HEK293T (cell line): ENCODE data around the gene OR10G3.

Source experiments
- ARNT ChIP-seq: fragments of 450-650 bp; IDR thresholded peaks from 2 replicates; pipeline ENCODE4 v1.6.1; 2017; ENCODE audit warnings: mild to moderate bottlenecking
- ELF4 ChIP-seq: fragments of 450-650 bp; IDR thresholded peaks from 2 replicates; pipeline ENCODE4 v1.6.1; 2017; ENCODE audit warnings: antibody characterized with exemption
- FOXA1 ChIP-seq: fragments of 450-650 bp; IDR thresholded peaks from 2 replicates; pipeline ENCODE4 v1.6.1; 2016; ENCODE audit warnings: mild to moderate bottlenecking
- FOXK2 ChIP-seq: fragments of 450-650 bp; IDR thresholded peaks from 2 replicates; pipeline ENCODE4 v1.6.1; 2016; ENCODE audit warnings: mild to moderate bottlenecking
- FOXM1 ChIP-seq: fragments of 450-650 bp; IDR thresholded peaks from 2 replicates; pipeline ENCODE4 v1.6.1; 2017; ENCODE audit warnings: mild to moderate bottlenecking, borderline replicate concordance
- L3MBTL2 ChIP-seq: fragments of 450-650 bp; conservative IDR thresholded peaks from 2 replicates; pipeline ENCODE4 v1.6.1; 2016; ENCODE audit warnings: mild to moderate bottlenecking
- SP1 ChIP-seq: fragments of 450-650 bp; IDR thresholded peaks from 2 replicates; pipeline ENCODE4 v1.6.1; 2017
- SUZ12 ChIP-seq: fragments of 450-650 bp; IDR thresholded peaks from 2 replicates; pipeline ENCODE4 v1.6.1; 2016; ENCODE audit warnings: mild to moderate bottlenecking
- TARDBP ChIP-seq: fragments of 450-650 bp; IDR thresholded peaks from 2 replicates; pipeline ENCODE4 v1.6.1; 2016
- ZNF384 ChIP-seq: fragments of 450-650 bp; IDR thresholded peaks from 2 replicates; pipeline ENCODE4 v1.6.1; 2016

DNA sequence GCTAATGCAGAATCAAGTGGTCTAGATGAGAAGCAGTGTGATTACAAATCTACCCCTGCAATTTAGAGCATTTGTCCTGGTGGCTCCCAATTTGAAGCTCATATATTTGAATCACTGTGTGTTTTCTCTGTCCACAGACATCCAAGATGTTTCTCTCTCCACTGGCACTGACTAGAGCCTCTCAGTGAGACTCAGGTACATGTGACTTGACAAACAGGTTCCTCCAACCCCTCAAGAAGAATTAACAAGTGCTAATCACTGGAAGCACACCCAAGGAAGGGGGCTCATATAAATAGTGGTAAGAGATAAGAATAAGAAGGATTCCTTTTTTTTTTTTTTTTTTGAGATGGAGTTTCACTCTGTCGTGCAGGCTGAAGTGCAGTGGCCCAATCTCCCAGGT is 34.4 kb upstream of the OR10G3 start:
- no peak for TF ChIP-seq SP1
- no peak for TF ChIP-seq SUZ12
- TF ChIP-seq ELF4, result no peak
- no peak for TF ChIP-seq ZNF384
- TF ChIP-seq ARNT, result no peak
- no peak for TF ChIP-seq FOXM1
- no peak for TF ChIP-seq TARDBP
- no peak for TF ChIP-seq FOXA1
- TF ChIP-seq L3MBTL2, result no peak
- TF ChIP-seq FOXK2, result no peak
